Effector CD4-positive, alpha-beta T cell (primary cell): ENCODE data around the gene ERG28.
"Not testable (repeated sequence)": the region's sequence is repeated elsewhere in the genome, so short reads cannot be mapped to it uniquely, and the experiment has no call there.

Source experiments
- DNase-seq: peaks from one replicate; pipeline ENCODE4 v3.0.0-alpha.2; 2020
- total RNA-seq: gene quantifications from one replicate; lab custom pipeline; 2026; lab: John Stamatoyannopoulos, UW

ERG28 gene, protein sequence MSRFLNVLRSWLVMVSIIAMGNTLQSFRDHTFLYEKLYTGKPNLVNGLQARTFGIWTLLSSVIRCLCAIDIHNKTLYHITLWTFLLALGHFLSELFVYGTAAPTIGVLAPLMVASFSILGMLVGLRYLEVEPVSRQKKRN
- total RNA-seq: 10.9 reads per million, percentile 33 among the genes with 10 or more reads in this experiment

DNA sequence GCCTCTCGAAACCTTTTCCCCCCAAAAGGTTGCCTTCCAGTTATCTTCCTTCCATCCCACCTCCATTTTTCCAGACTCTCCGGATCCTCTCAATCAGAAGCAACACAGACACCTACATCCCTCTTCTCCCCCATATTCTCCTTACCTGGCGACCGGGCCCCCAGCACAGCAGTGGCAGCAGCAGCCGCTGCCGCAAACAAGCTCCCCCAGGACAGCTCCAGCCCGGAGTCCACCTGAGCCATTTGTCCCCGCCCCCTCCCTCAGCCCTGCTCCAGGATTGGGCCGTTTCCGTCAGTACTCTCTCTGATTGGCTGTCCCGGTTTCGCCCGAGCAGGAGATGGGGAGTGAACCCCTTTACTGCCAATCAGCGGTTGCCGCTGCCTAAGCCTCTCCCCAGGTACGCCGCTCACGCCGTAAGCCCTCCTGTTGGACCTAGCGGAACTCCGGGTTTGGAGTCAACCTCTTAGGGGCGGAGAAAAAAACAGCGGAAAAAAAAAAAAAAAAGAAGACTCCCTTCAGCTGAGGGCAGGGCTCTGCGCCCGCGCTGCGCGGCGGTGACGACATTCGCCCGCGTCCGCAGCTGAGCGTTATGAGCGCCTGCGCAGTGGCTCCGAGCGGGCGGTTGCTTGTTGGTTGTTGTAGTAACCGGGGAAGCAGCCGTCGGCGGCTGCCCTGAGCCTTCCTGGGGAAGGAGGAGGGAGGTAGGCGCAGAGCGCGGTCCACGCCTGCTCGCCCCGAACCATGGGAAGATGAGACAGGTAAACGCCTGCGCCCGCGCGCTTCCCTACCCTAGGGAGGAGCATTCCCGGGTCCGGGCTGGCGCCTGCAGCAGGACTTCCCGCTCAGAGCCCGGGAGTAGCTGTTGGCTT is at the start of gene ERG28, which contains the start of gene TTLL5:
Gene ERG28, minus strand, starts transcription at position 247 of the 869 bp plus-strand sequence. CDS start 3,374 bp downstream, outside the sequence.
Gene TTLL5, plus strand, starts transcription at position 617 of the 869 bp plus-strand sequence. CDS start 1,904 bp downstream, outside the sequence.
- DNase-seq: peak; percentile 95

DNA sequence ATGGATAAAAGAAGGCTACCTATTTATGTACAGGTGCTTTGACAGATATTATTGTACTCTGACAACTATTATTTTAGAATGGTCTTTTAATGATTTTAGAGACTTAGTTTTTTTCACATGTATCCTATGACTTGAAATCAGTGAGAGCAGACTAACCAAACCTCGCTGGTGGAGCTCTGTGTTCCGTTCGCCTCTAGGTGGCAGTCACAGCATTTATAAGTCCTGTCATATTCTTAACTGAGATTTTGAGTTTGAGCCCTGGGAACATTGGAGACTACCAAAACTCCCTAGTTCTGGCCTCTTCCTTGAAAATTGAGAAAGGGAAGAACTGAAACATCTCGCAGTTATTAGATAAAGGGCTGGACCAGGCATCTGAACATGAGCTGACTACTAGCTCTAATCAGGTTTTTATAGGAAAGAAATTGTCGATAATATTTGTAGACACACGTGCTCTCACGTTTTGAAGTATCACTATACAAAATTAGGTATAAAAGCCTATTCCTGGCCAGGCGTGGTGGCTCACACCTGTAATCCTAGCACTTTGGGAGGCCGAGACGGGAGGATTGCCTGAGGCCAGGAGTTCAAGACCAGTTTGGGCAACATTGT is 48.6 kb upstream of the ERG28 start:
- DNase-seq: peak; percentile 45

DNA sequence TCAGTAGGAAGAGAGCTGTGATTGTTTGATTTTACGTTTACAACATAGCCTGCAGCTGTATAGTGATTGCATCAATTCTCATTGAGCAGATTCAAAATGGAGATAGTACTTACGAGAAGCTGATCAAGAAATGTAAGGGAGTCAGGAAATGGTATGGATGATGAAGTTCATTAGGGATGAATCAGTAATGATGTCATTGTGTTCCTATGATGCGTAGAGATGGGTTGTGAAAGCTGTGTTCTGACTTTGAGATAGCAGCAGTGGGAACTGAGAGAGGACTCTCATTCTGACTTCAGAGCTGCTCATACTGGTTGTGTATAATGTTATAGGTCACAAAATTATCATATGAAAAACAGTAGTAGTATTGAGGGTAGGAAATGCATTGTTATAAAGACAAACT is 44.3 kb upstream of the ERG28 start:
- DNase-seq: no peak

DNA sequence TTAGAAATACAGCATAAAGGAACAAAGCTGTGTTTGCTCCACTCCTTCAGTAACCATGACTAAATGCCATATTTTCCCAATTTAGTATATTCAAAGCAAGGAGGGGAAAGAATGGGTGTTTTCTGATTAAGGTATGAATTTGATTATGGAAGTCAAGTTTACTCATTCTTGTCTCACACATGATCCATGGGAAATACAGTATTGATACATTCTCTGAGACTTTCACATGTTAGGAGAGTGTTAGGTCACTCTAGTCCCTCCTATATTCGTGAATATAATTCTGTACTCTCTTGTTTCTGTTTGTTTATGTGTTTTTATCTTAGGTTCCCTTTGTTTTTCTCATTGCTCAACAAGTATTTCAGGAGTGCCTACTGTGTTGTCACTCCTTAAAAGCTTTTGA is 42.8 kb upstream of the ERG28 start:
- DNase-seq: no peak

DNA sequence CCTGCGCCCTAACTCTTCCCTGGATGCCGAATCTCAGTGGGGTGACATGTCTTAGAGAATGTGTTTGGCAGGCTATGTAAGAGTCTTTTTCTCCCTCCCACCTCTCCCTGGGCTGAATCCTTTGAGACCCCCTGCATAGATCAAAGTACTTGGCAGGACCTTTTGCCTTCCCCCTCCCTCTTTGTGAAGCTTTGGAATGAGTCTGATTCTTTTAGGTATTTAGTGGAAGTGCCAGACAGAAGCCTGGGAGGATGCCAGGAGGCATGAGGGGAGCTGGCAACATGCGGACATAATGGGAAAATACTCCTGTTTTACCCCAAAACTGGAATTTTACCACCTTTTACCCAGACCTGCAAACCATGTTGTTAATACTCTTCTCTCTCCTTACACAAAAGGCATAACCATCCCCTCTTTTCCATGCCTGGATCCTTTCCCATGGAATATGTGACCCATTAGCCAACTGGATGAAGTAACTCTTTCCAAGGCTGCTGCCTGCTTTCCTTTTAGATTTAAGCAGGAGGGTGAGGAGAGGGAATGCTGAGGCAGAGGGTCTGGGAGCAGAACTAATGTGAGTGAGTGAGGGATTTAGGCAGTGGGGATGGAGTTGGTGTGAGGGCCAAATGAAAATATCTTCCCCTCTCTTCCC is 42.1 kb upstream of the ERG28 start:
- DNase-seq: no peak

DNA sequence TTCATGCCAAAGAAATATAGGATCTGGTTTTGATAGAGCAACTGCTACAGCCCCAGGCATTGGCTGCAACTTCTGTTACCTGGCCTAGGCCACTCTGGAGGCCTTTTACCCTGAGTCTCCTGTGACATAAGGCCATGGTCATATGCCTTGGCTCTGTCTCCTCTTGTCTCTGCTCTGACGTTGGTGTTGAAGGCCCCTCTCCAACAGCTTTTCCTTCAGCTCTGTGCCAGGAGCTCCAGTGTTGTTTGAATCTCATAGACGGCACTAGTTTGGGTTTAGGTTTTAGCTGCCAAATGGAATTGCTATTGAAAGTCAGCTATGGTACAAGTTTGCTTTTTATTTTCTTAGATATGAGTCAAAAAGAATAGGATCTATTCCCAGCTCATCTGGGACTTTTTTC is 41.4 kb upstream of the ERG28 start:
- DNase-seq: no peak

DNA sequence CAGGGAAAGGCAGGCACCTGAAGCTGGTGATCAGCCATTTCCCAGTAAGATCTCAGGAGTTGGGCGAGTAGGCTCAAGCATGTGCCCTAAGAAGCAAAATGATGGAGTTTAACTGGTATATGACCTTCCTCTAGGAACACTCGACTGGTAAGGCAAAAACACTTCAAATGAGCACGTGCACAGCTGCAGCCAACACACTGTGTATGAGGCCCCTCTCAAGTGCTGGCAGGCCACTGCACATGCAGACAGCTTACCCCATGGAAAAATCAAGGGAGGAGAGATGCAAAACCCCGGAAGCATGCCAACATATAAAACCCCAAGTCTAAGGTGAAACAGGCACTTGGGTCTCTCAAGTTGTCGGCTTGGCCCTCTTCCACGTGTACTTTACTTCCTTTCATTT is 39.6 kb upstream of the ERG28 start:
- DNase-seq: no peak

DNA sequence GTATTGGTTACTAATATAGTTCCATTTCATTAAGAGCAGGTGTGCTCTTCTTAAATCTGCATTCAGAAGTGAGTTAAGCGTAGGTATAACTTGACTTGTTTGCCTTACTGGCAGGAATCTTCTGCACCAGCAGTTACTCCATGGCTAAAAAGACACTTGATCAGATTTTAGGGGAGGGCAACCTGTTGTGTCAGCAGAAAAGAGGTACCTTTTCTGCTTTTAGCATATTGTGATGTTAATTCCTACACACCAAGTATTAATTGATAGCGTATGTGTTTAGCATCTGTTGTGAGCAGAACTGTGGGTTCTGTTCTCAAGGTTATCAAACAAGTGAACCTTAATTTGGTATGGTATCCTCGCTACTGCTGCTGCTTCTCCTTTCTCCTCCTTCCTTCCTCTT is 38.7 kb upstream of the ERG28 start:
- no peak for DNase-seq

DNA sequence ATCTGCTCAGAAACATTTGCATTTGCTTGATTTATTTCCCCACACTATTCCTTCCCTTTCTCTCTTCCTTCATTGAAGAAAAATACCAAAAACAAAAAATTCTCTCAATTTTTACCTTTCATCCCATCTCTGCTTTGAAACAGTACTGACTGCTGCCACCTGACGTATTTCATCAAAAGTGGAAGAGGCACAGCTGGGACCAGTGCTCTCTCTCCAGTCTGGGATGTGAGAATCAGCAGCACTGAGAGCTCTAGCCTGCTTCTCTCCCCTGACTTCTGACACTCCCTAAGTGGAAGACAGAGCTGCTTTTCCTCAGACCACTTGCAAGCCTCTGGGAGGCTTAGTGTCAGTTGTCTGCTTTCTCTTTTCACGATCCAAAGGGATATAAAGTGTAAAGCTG is 37.2 kb upstream of the ERG28 start:
- DNase-seq: no peak

DNA sequence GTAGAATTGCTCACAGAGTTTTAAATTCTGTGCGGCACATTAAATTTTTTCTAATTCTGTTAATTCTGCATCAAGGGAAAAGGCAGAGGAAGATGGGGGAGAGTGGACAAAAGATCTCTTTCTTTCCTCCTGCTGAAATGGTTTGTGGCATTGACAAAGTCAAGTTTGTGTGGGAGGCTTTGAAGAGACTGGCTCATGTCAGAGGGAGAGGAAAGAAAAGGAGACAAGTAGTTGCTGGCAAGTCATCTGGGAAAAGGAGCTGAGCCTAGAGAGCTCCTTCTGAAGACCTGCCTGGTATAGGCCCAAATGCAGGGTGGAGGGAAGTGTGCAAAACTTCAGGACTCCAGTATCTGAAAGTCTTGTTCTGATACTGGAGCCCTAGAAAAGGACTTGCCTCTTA is 36.7 kb upstream of the ERG28 start:
- no peak for DNase-seq

DNA sequence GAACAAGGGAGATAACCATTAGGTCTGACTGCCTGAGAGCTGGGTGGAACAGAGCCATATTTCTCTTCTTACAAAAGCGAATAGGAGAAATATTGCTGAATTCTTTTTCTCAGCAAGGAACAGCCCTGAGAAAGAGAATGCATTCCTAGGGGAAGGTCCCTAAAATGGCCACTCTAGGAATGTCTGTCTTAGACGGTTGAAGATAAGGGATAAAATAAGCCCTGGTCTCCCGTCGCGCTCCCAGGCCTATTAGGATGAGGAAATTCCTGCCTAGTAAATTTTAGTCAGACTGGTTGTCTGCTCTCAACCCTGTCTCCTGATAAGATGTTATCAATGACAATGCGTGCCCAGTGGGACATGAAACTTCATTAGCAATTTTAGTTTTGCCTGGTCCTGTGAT is 34.3 kb upstream of the ERG28 start:
- DNase-seq: not testable (repeated sequence)

DNA sequence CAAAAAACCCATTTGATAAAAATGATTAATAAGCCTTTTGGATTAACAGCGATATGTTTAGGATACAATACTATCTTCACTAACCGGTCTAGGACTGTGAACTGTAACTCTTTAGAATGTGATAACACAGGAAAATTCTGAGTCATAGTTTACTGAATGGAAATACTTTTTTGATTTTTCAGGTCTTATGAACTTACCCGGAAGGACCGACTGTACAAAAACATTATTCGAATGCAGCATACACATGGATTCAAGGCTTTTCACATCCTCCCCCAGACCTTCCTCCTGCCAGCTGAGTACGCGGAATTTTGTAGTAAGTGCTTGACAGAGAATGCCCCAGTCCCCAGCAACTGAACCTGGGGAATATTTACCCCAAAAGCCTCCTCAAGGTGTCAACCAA is 29.3 kb upstream of the ERG28 start:
- no peak for DNase-seq

DNA sequence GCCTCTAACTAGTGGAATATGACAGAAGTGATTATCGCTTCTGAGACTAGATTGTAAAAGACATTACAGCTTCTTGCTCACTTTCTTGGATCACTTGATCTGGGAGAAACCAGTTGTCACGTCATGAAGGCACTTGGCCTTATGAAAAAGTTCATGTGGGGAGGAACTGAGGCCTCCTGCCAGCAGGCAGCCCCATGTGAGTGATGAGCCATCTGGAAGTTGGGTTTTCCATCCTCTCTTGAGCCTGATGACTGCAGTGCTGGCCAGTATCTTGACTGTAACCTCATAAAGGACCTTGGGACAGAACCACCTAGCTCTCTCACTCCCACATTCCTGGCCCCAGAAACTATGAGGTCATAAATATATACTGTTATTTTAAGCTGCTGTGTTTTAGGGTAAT is 28.3 kb upstream of the ERG28 start:
- DNase-seq: no peak

DNA sequence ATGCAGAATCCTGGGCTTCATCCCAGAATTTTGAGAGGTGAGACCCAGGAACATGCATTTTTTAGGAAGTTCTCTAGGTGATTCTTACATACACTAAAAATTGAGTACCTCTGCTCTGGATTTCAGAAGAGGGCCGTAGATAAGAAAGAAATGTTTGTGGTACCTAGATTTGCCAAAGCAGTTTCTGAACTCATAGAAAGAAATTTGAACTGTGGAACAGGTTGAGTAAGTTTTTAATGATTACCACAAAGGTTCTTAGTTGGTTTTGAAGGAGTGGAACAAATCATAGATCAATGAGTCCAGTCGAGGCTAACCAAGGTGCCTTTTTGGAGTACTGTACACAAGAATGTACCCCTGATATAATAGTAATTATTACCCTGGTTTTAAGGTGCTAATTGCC is 25.2 kb upstream of the ERG28 start:
- DNase-seq: no peak

DNA sequence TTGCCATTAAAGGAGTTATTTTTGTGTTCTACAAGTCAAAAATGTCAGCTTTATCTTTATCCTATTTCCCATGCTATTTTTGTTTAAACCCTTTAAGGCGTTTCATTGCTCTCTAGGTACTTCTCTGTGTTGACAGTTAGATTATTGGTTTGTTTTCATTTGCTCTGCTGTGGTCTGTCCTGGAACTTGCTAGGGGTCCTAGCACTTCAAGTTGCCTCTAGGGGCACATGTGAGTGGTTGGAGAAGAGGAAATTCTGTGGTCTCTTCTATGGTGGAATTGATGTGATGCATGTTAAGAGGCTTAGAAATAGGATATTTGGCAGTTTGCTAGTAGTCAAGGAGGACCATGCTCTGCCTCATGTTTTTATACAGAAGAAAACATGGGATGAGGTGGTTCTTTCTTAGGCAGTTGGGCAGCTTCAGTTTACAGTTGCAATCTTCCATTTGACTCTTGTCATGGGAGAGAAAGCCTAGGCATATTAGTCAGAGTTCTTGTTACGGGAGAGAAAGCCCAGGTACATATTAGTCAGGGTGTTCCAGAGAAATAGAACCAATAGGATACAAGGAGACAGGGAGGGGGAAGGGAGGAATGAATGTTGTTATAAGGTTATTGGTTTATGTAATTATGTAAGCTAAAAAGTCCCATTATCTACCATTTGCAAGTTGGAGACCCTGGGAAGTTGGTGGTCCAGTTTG is 14.7 kb upstream of the ERG28 start:
- DNase-seq: no peak

DNA sequence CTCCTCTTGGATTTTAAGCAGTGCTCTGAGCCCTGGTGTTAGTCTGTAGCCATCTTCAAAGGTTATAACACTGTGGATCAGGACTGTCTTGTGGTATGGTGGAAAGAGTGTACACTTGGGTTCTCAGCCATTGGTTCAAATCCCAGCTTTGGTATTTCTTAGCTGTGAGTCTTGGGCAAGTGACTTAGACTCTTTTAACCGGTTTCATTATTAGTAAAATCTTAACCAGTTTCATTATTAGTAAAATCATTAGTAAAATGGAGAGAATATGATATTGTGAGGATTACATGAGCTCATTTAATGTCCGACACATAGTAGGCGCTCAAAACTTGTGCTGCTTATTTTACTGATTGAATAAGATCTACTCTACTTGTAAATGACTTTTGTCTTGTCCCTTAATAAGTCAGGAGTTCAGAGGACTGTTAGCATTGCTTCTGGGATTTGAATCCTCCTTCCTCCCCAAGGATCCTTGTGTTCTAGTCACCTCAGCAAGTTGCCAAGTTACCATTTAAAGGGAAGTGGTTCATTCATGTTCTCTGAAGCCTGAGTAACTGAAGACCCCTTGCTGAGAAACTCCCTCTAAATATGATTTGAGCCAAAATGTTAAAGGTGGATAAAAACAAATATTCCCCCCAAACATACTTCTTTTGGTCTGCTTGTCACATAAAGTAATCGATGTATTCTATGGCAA is 12.8 kb upstream of the ERG28 start:
- no peak for DNase-seq

DNA sequence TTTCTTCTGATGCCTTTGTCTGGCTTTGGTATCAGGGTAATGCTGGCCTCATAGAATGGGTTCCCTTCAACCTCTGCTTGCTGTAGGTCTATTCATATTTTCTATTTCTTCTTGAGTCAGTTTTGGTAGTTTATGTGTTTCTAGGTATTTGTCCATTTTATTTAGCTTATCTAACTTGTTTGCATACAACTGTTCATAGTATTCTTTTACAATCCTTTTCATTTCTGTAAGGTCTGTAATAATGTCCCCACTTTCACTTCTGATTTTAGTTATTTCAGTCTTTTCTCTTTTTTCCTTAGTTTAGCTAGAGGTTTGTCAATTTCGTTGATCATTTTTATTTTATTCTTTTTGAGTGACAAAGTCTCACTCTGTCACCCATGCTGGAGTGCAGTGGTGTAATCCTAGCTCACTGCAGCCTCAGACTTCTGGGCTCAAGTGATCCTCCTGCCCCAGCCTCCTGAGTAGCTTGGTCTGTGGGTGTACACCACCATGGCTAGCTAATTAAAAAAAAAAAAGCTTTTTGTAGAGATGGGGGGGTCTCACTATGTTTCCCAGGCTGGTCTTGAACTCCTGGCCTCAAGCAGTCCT is 12.0 kb upstream of the ERG28 start:
- DNase-seq: no peak

DNA sequence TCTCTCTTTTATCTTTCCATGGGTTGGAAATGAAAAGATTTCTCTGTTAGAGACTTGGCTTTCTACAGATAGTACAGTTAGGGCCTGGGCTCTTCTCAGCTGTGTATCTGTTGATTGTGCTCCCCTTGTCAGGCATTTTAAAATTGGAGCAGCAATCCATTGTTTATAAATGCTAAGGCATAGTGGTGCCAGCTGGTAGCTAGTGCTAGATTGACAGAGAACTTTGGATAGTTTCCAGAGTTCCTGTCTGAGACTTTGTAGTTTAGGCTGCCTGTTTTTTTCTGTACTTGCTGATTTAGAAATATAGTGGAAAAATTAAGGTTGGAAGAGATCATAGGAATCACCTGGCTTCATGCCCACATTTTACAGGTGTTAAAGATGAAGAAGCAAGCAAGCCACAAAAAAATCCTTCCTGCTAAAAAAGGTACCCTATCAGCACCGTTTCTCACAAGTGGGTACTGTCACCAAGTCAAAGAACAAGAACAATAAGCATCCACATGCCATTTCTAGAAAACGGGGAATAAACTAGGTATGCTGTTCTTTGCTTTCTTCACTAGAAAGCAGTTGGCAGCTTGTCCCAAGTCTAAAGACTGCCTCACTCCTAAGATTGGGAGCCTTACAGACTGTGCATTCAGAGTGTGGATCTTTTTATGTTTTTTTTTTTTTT is 6.6 kb upstream of the ERG28 start:
- DNase-seq: no peak

DNA sequence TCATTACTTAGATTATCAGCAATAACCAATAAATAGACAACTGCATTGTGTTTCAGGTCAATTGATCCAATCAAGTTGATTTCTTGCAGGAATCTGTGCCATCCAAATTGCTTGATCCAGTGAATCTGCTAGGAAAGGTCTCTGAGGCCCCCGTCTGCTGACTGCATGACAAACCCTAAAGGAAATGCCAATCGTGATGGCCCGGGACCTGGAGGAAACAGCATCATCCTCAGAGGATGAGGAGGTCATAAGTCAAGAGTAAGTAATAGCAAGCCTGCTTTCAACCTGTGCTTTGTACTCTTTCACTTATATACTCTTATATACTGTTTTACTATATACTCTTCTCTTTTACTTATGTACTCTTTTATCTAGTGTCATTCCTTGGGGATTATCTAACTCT is 2.3 kb upstream of the ERG28 start:
- DNase-seq: no peak

DNA sequence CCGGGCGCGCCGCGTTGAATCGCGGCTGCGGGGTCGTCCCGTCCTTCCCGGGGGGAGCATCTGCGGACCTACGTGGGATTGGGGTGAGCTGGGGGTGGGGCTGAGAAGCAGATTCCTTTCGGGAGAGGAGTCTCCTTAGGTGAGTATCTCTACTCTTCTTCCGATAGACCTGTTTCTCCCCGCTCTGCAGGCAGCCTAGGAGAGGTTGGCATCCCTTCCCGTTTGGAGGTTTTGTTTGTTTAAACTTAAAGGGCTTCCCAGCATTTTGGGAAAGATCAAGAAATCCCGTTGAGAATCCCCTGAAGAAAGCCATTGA is 781 bp upstream of the ERG28 start:
- no peak for DNase-seq

DNA sequence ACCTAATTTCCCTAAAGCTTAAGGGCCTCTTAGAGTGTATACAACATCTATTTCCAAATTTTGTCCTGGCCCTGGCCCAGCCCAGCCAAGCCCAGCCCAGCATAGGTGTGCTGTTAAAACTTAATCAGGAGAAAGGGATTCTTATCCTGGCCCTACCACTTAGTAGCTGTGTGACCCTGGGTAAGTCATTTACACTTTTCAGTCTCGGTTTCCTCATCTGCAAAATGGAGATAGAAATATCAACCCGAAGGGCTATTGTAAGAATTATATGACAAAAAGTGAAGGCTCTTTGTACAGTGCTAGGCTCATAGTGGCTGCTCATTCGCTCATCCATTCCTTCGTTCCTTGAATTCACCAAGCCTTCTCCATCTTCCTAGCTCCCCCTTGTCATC is 442 bp downstream of the ERG28 start:
- no peak for DNase-seq
